ENCODE measurements around the gene CBL.

The CBL gene

GRCh38 chr11:119336744-119337469, 130.8 kb downstream of the CBL start:
- H3K4me1 ChIP-seq (ENCODE audit: control insufficient read depth, insufficient read depth, low read length), result no peaks in the 10 kb centered on the region; the same call in 1 of the 2 replicates
- H3K4me3 ChIP-seq (ENCODE audit: low read depth, low read length), result no peak overlapping the region

DNA sequence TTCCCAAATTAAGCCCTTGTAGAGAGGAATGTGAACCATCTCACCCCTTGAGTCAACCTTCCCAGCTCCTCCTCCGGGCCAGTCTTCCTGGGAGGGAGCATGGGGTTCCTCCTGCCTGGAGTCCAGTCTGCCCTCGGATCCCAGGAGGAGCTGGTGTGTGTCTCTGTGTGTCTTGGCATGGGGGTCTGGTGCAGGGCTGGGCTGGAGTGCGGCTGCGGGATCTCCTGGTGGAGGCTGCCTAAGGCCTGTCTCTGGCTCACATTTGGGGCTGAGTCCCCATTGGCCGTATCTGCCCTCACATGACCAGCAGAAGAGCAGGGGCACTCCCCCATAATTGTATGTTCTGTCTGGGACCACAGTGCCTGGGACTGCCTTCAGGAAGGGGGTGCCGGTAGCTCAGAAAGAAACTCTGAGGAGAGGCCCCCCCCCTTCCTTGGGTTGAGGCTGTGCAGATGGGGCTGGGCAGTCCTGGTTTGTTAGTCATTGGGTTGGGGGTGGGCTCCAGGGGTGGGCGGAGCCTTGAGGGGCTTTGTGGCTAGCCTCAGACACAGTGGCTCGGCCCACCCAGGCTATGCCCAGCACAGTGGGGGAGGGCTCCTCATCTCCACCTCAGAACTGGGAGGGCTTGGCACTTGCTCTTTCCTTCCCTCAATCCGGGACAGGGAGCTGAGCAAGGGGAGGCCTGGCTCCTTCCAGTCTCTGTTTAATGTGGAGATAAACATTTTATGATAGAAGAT, 131.6 kb downstream of the CBL start:
- Histone ChIP-seq H3K4me1 (ENCODE audit: control insufficient read depth, insufficient read depth, low read length) (no peaks in the 10 kb centered on the region; the same call in 1 of the 2 replicates), H3K4me3 (ENCODE audit: low read depth, low read length) (no peak overlapping the region; the same call in 1 of the 2 replicates)
- TF ChIP-seq ZNF302 (tag by site-specific recombination; IDR thresholded peaks at IDR 0.05; ENCODE audit: low read depth) (no peak), SP7 (tag by site-specific recombination; IDR thresholded peaks at IDR 0.05) (peak; percentile 47; the same call in 1 of the 2 replicates), KLF10 (tag by site-specific recombination; IDR thresholded peaks at IDR 0.05) (no peak), ZNF664 (tag by site-specific recombination; IDR thresholded peaks at IDR 0.05) (no peak), ZNF404 (tag by site-specific recombination; IDR thresholded peaks at IDR 0.05) (no peak), ZNF2 (tag by site-specific recombination; IDR thresholded peaks at IDR 0.05) (no peak), ZBTB6 (tag by site-specific recombination; IDR thresholded peaks at IDR 0.05) (no peak), SP3 (tag by site-specific recombination; IDR thresholded peaks at IDR 0.05) (peak; percentile 42; the same call in 1 of the 2 replicates), YY1 (tag by site-specific recombination; IDR thresholded peaks at IDR 0.05) (no peak), ZNF580 (tag by site-specific recombination; IDR thresholded peaks at IDR 0.05) (no peak), ZNF561 (tag by site-specific recombination; IDR thresholded peaks at IDR 0.05; ENCODE audit: borderline replicate concordance) (no peak), ZNF184 (tag by site-specific recombination; IDR thresholded peaks at IDR 0.05) (no peak), ZNF366 (tag by site-specific recombination; conservative IDR thresholded peaks at IDR 0.05) (0 out of 2 replicates have a peak, but pooled peaks have one; percentile 41), ZIC2 (tag by site-specific recombination; IDR thresholded peaks at IDR 0.05) (no peak), ZNF670 (tag by site-specific recombination; IDR thresholded peaks at IDR 0.05; ENCODE audit: low read depth) (no peak)
- TF ChIP-seq, protein P1, sequence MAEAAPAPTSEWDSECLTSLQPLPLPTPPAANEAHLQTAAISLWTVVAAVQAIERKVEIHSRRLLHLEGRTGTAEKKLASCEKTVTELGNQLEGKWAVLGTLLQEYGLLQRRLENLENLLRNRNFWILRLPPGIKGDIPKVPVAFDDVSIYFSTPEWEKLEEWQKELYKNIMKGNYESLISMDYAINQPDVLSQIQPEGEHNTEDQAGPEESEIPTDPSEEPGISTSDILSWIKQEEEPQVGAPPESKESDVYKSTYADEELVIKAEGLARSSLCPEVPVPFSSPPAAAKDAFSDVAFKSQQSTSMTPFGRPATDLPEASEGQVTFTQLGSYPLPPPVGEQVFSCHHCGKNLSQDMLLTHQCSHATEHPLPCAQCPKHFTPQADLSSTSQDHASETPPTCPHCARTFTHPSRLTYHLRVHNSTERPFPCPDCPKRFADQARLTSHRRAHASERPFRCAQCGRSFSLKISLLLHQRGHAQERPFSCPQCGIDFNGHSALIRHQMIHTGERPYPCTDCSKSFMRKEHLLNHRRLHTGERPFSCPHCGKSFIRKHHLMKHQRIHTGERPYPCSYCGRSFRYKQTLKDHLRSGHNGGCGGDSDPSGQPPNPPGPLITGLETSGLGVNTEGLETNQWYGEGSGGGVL (tag by site-specific recombination; IDR thresholded peaks at IDR 0.05), result no peak
- TF ChIP-seq, protein P2, sequence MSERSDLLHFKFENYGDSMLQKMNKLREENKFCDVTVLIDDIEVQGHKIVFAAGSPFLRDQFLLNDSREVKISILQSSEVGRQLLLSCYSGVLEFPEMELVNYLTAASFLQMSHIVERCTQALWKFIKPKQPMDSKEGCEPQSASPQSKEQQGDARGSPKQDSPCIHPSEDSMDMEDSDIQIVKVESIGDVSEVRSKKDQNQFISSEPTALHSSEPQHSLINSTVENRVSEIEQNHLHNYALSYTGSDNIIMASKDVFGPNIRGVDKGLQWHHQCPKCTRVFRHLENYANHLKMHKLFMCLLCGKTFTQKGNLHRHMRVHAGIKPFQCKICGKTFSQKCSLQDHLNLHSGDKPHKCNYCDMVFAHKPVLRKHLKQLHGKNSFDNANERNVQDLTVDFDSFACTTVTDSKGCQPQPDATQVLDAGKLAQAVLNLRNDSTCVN (tag by site-specific recombination; optimal IDR thresholded peaks at IDR 0.05), result no peak
- TF ChIP-seq, protein P3, sequence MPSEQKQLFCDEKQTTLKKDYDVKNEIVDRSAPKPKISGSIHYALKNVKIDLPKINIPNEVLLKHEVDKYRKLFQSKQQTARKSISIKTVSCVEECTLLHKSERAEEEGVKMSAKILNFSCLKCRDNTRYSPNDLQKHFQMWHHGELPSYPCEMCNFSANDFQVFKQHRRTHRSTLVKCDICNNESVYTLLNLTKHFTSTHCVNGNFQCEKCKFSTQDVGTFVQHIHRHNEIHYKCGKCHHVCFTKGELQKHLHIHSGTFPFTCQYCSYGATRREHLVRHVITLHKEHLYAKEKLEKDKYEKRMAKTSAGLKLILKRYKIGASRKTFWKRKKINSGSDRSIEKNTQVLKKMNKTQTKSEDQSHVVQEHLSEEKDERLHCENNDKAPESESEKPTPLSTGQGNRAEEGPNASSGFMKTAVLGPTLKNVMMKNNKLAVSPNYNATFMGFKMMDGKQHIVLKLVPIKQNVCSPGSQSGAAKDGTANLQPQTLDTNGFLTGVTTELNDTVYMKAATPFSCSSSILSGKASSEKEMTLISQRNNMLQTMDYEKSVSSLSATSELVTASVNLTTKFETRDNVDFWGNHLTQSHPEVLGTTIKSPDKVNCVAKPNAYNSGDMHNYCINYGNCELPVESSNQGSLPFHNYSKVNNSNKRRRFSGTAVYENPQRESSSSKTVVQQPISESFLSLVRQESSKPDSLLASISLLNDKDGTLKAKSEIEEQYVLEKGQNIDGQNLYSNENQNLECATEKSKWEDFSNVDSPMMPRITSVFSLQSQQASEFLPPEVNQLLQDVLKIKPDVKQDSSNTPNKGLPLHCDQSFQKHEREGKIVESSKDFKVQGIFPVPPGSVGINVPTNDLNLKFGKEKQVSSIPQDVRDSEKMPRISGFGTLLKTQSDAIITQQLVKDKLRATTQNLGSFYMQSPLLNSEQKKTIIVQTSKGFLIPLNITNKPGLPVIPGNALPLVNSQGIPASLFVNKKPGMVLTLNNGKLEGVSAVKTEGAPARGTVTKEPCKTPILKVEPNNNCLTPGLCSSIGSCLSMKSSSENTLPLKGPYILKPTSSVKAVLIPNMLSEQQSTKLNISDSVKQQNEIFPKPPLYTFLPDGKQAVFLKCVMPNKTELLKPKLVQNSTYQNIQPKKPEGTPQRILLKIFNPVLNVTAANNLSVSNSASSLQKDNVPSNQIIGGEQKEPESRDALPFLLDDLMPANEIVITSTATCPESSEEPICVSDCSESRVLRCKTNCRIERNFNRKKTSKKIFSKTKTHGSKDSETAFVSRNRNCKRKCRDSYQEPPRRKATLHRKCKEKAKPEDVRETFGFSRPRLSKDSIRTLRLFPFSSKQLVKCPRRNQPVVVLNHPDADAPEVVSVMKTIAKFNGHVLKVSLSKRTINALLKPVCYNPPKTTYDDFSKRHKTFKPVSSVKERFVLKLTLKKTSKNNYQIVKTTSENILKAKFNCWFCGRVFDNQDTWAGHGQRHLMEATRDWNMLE (tag by site-specific recombination; conservative IDR thresholded peaks at IDR 0.05; ENCODE audit: low read depth), result no peak

More at GRCh38 chr11:119336744-119337469, 130.8 kb downstream of the CBL start:
- CTCF ChIA-PET, result interaction anchor here (0.6 to 7.2 kb wide), 11 partner anchors 11 to 209 kb away, joined by 3 to 160 read pairs (median 18); partner anchors contain the start of genes MCAM, MFRP and USP2
- Histone ChIP-seq H3K9me3 (ENCODE audit: control insufficient read depth, insufficient read depth, low read depth, low read length) (no peaks in the 10 kb centered on the region), H3K36me3 (ENCODE audit: control insufficient read depth in 2 of 2, insufficient read depth in 1 of 2, low read length in 2 of 2) (peaks cover 0 to 19% of the 10 kb centered on the region in 2 experiments; a peak in 1 of 3 replicates), H3K27ac (ENCODE audit: extremely low read depth, low read depth, low read length) (no peak overlapping the region)
- TF ChIP-seq ZNF350 (tag by site-specific recombination; IDR thresholded peaks at IDR 0.05) (no peak), ZNF501 (tag by site-specific recombination; IDR thresholded peaks at IDR 0.05) (no peak), ZNF776 (tag by site-specific recombination; IDR thresholded peaks at IDR 0.05; ENCODE audit: borderline replicate concordance) (no peak)
- TF ChIP-seq, protein P4, sequence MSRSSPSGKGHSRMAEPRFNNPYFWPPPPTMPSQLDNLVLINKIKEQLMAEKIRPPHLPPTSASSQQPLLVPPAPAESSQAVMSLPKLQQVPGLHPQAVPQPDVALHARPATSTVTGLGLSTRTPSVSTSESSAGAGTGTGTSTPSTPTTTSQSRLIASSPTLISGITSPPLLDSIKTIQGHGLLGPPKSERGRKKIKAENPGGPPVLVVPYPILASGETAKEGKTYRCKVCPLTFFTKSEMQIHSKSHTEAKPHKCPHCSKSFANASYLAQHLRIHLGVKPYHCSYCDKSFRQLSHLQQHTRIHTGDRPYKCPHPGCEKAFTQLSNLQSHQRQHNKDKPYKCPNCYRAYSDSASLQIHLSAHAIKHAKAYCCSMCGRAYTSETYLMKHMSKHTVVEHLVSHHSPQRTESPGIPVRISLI (tag by site-specific recombination; IDR thresholded peaks at IDR 0.05), result no peak
- POLR2A ChIA-PET, result interaction anchor here (1.0 to 3.2 kb wide), 7 partner anchors 18 to 132 kb away, joined by 4 to 39 read pairs (median 9); partner anchors contain the start of genes CBL and MCAM

More for the DNA sequence above, 131.6 kb downstream of the CBL start:
- H3K36me3 ChIP-seq (ENCODE audit: control insufficient read depth in 2 of 2, insufficient read depth in 1 of 2, low read length in 2 of 2), result peaks cover 0 to 19% of the 10 kb centered on the region in 2 experiments; a peak in 1 of 3 replicates
- CTCF ChIA-PET, result interaction anchor here (0.5 to 7.2 kb wide), 39 partner anchors 10 to 377 kb away, joined by 3 to 160 read pairs (median 5); partner anchors contain the start of genes CBL, HINFP, HMBS and MCAM
- POLR2A ChIA-PET, result interaction anchor here (0.6 to 3.2 kb wide), 22 partner anchors 11 to 454 kb away, joined by 3 to 39 read pairs (median 6); partner anchors contain the start of genes CBL, CXCR5, HINFP and MCAM
- no peaks in the 10 kb centered on the region for H3K9me3 ChIP-seq (ENCODE audit: control insufficient read depth, insufficient read depth, low read depth, low read length)
- H3K27ac ChIP-seq (ENCODE audit: extremely low read depth, low read depth, low read length), result peak overlapping the region; percentile 18; the same call in 1 of the 2 replicates
